MM.1S (cell line): ENCODE results near the gene UBXN11.

Experiments
- DNase-seq: peaks from one replicate; pipeline ENCODE4 v3.0.0-alpha.2; 2015
- H2AFZ ChIP-seq: fragments of 300-600 bp; sonication (generic); 2 replicates; pipeline ENCODE4 v1.6.0; 2016; ENCODE audit warnings: antibody characterized with exemption, low read length
- H3F3A ChIP-seq: fragments of 300-600 bp; sonication (generic); 2 replicates; pipeline ENCODE4 v1.6.1; 2016; ENCODE audit warnings: mild to moderate bottlenecking, antibody characterized with exemption, low read length, moderate library complexity, mixed read lengths; ENCODE audit not compliant: insufficient read depth
- H3K27ac ChIP-seq: fragments of 300-600 bp; sonication (generic); 2 replicates; pipeline ENCODE4 v1.5.1; 2016; ENCODE audit warnings: mild to moderate bottlenecking, low read length
- H3K27me3 ChIP-seq: fragments of 300-600 bp; sonication (generic); replicated peaks from 2 replicates; pipeline ENCODE4 v1.6.0; 2016; ENCODE audit warnings: low read length; ENCODE audit not compliant: insufficient read depth
- H3K36me3 ChIP-seq: fragments of 300-600 bp; sonication (generic); replicated peaks from 2 replicates; pipeline ENCODE4 v1.6.1; 2016; ENCODE audit warnings: mild to moderate bottlenecking, low read length, mixed read lengths; ENCODE audit not compliant: insufficient read depth
- H3K4me1 ChIP-seq: fragments of 300-600 bp; sonication (generic); 2 replicates; pipeline ENCODE4 v1.6.1; 2016; ENCODE audit warnings: low read length, mixed read lengths
- H3K4me2 ChIP-seq: fragments of 300-600 bp; sonication (generic); 2 replicates; pipeline ENCODE4 v1.6.0; 2016; ENCODE audit warnings: low read depth, low read length
- H3K4me3 ChIP-seq: fragments of 300-600 bp; sonication (generic); 2 replicates; pipeline ENCODE4 v1.5.1; 2016; ENCODE audit warnings: low read length, mixed read lengths
- H3K79me2 ChIP-seq: fragments of 300-600 bp; sonication (generic); 2 replicates; pipeline ENCODE4 v1.6.1; 2016; ENCODE audit warnings: mixed run types, low read length, mixed read lengths
- H3K9ac ChIP-seq: fragments of 300-600 bp; sonication (generic); 2 replicates; pipeline ENCODE4 v1.6.1; 2016; ENCODE audit warnings: low read length, mixed read lengths
- H3K9me2 ChIP-seq: fragments of 300-600 bp; sonication (generic); replicated peaks from 2 replicates; pipeline ENCODE4 v1.6.1; 2016; ENCODE audit warnings: mild to moderate bottlenecking, low read length, mixed read lengths; ENCODE audit not compliant: insufficient read depth
- H3K9me3 ChIP-seq: fragments of 300-600 bp; sonication (generic); replicated peaks from 2 replicates; pipeline ENCODE4 v1.6.1; 2016; ENCODE audit warnings: mild to moderate bottlenecking, low read length, mixed read lengths; ENCODE audit not compliant: insufficient read depth
- H4K20me1 ChIP-seq: fragments of 300-600 bp; sonication (generic); 2 replicates; pipeline ENCODE4 v1.6.1; 2016; ENCODE audit warnings: mild to moderate bottlenecking, low read length, moderate library complexity, mixed read lengths; ENCODE audit not compliant: insufficient read depth
- EZH2 ChIP-seq: fragments of 300-600 bp; sonication (generic); optimal IDR thresholded peaks from 2 replicates; pipeline ENCODE3; 2017; ENCODE audit warnings: low read depth, mild to moderate bottlenecking, antibody characterized with exemption, low read length, mixed read lengths
- EZH2phosphoT487 ChIP-seq: fragments of 300-600 bp; sonication (generic); IDR thresholded peaks from 2 replicates; pipeline ENCODE4 v1.6.1; 2018; ENCODE audit warnings: antibody characterized with exemption, low read length
- TF ChIP-seq, protein P1 (sequence below): fragments of 300-600 bp; sonication (generic); IDR thresholded peaks from 2 replicates; pipeline ENCODE4 v1.5.1; 2016; ENCODE audit warnings: antibody characterized with exemption, low read length, mixed read lengths

The UBXN11 gene

GRCh38 chr1:26323382-26323781, 16.9 kb upstream of the UBXN11 start:
- H3K36me3 ChIP-seq, result no peaks in the 10 kb centered on the region
- DNase-seq, result no peak
- no peaks in the 10 kb centered on the region for H3K79me2 ChIP-seq
- H3F3A ChIP-seq, result no peaks in the 10 kb centered on the region
- peaks cover 4% of the 10 kb centered on the region for H3K4me1 ChIP-seq
- no peak overlapping the region for H3K27ac ChIP-seq
- no peaks in the 10 kb centered on the region for H3K9me2 ChIP-seq
- H3K4me3 ChIP-seq, result no peak overlapping the region
- H3K9ac ChIP-seq, result no peak overlapping the region
- H3K9me3 ChIP-seq, result no peaks in the 10 kb centered on the region
- TF ChIP-seq EZH2phosphoT487, result no peak
- TF ChIP-seq, protein P1, sequence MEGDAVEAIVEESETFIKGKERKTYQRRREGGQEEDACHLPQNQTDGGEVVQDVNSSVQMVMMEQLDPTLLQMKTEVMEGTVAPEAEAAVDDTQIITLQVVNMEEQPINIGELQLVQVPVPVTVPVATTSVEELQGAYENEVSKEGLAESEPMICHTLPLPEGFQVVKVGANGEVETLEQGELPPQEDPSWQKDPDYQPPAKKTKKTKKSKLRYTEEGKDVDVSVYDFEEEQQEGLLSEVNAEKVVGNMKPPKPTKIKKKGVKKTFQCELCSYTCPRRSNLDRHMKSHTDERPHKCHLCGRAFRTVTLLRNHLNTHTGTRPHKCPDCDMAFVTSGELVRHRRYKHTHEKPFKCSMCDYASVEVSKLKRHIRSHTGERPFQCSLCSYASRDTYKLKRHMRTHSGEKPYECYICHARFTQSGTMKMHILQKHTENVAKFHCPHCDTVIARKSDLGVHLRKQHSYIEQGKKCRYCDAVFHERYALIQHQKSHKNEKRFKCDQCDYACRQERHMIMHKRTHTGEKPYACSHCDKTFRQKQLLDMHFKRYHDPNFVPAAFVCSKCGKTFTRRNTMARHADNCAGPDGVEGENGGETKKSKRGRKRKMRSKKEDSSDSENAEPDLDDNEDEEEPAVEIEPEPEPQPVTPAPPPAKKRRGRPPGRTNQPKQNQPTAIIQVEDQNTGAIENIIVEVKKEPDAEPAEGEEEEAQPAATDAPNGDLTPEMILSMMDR, result no peak
- no peak for TF ChIP-seq EZH2
- H4K20me1 ChIP-seq, result no peaks in the 10 kb centered on the region
- H3K27me3 ChIP-seq, result no peaks in the 10 kb centered on the region
- no peak overlapping the region for H3K4me2 ChIP-seq
- no peak overlapping the region for H2AFZ ChIP-seq

- H3K27ac ChIP-seq, result no peak overlapping the region
- H3K79me2 ChIP-seq, result no peaks in the 10 kb centered on the region
- TF ChIP-seq, protein P1, result no peak
- TF ChIP-seq EZH2 (no peak), EZH2phosphoT487 (no peak)
- peaks cover 10% of the 10 kb centered on the region for H3K4me1 ChIP-seq
- no peak overlapping the region for H3K4me2 ChIP-seq
- no peak overlapping the region for H2AFZ ChIP-seq
- H3K9me3 ChIP-seq, result no peaks in the 10 kb centered on the region
- H4K20me1 ChIP-seq, result no peaks in the 10 kb centered on the region
- H3K9ac ChIP-seq, result no peak overlapping the region
- DNase-seq, result no peak
- no peaks in the 10 kb centered on the region for H3K9me2 ChIP-seq
- H3K27me3 ChIP-seq, result no peaks in the 10 kb centered on the region
- H3K36me3 ChIP-seq, result no peaks in the 10 kb centered on the region
- no peaks in the 10 kb centered on the region for H3F3A ChIP-seq
- H3K4me3 ChIP-seq, result no peak overlapping the region
These were observed 15.6 kb upstream of the UBXN11 start for GRCh38 chr1:26322042-26322331.

DNA sequence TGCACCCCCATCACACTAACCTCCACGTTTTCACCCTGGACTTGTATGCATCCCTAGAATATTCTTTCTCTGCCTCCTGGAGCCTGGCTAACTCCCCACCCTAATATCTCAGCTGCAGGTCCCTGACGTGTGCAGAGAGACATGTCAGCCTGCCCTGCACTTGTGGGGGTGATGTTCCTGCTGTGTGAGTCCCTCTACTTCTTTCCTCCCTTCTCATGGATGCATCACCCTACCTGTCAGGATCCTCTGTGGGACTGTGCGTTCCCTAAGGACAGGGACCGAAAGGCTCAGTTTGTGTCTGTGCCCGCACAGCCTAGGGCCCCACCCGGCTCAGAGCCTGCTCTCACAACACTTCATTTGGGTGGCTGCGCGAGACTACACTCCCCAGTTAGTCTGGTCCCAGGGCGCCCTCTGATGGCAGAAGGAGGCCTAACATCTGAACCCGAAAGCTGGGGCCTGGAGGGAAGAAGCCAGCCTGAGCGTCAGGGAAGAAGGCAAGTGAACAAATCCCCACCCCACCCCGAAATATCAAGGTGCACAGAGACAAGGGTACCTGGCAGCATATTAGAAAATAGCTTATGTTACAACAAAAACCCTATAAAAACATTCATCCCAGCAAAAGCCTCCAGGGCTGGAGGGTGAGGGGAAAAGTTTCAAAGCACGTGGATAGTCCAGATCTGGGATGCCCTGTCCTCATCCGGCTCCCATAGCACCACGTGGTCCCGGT, 15.0 kb upstream of the UBXN11 start:
- Histone ChIP-seq H3K27me3 (no peaks in the 10 kb centered on the region), H3K27ac (no peak overlapping the region), H3F3A (no peaks in the 10 kb centered on the region), H3K9me3 (no peaks in the 10 kb centered on the region), H3K4me1 (peaks cover 12% of the 10 kb centered on the region), H3K4me3 (no peak overlapping the region), H3K9me2 (no peaks in the 10 kb centered on the region), H3K9ac (no peak overlapping the region), H2AFZ (peak overlapping the region; percentile 16; the same call in 1 of the 2 replicates), H3K79me2 (no peaks in the 10 kb centered on the region), H3K4me2 (no peak overlapping the region), H3K36me3 (no peaks in the 10 kb centered on the region), H4K20me1 (no peaks in the 10 kb centered on the region)
- TF ChIP-seq EZH2phosphoT487, result no peak
- TF ChIP-seq, protein P1, result peak; percentile 94
- peak; percentile 83 for DNase-seq
